NCI-H2029 treated with DMSO at 0.1 percent for 48 hours (cell line): Measurements from ENCODE around the gene BPIFB1.

Source experiments
- DNase-seq: peaks from one replicate; lab custom pipeline; 2025; lab: John Stamatoyannopoulos, UW

Gene BPIFB1

GRCh38 chr20:33273117-33273851 is 9.7 kb upstream of the BPIFB1 start:
- no peak for DNase-seq

GRCh38 chr20:33275215-33275614 is 7.8 kb upstream of the BPIFB1 start:
- DNase-seq = no peak

GRCh38 chr20:33275871-33276270 is 7.1 kb upstream of the BPIFB1 start:
- no peak for DNase-seq

- DNase-seq = no peak
Measured at GRCh38 chr20:33276303-33277113, 6.5 kb upstream of the BPIFB1 start.

GRCh38 chr20:33277471-33278441 is 5.3 kb upstream of the BPIFB1 start:
- no peak for DNase-seq

- DNase-seq = no peak
Measured at GRCh38 chr20:33278700-33279099, 4.3 kb upstream of the BPIFB1 start.

DNA sequence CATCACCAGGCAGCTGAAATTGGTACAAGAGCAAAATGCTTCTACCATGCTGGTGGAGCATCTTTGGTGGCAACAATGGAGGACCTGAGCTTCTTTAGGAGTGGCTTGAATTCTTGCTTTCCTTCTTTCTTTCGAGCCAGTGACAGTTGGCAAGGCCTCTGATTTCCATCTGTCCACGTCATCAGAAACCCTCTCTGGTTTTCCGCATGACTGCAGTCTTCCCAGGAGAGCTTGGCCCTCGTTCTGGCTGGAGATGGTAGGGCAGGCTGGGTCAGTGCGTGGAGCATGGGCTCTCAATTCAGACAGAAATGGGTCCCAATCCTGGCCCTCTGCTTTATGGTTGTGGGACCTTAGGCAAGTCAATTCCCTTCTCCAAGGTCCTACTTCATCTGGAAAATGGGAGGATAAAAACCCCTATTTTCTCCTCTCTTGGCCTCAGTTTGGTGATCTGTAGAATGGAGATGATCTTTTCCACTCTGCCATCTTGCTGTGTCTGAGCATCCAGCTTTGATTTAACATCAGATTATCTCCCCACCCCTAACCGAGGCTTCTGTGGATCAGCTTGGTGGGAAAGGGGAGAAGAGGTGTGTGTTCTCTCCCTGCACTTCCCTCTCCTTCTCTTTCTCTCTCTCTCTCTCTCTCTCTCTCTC is 3.6 kb upstream of the BPIFB1 start:
- DNase-seq = no peak

DNA sequence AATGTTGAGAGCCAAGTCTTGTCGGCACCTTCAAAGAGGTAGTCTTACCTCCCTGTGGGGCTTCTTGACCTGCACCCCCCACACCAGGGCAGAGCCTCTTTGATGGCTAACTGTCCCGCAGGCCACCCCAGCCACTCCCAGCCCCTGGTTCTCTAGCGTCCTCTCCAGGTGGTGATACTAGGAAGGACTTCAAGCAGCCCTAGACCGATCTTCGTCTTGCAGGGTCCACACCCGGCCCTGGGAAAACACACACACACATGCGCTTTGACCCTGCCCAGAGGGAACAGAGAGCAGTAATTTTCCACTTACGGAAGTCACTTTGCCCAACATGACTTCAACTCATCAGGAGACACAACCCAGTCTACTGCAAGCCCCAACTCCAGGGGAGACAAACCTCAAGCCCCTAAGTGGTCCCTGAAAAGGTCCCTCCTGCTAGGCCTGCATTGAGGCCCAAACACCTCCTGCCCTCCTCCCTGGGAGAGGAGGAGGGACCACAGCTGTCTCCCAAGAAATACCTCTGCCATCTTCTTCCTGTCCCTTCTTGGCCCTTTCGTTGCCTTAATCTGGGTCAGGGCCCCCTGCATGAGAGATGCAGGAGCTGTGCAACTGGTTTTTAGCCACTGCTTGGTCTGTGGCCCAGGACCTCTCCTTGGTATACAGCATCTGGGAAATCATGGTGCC is 2.9 kb upstream of the BPIFB1 start:
- no peak for DNase-seq

DNA sequence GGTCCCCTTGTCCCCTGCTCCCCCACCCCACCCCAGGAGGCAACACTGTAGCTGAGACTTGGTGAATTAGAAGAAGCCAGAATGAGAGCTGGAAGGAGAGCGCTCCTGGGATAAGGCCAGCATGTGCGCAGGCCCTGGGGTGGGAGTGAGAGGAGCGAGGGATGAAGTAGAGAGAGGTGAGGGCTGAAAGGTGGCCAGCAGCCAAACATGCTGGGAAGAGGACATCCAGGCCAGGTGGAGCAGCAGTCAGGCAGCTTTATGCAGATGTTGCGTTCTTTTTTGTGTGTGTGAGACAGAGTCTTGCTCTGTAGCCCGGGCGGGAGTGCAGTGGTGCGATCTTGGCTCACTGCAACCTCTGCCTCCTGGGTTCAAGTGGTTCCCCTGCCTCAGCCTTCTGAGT is 2.2 kb upstream of the BPIFB1 start:
- DNase-seq = peak; percentile 44

GRCh38 chr20:33281550-33282146 is 1.4 kb upstream of the BPIFB1 start:
- peak; percentile 39 for DNase-seq

DNA sequence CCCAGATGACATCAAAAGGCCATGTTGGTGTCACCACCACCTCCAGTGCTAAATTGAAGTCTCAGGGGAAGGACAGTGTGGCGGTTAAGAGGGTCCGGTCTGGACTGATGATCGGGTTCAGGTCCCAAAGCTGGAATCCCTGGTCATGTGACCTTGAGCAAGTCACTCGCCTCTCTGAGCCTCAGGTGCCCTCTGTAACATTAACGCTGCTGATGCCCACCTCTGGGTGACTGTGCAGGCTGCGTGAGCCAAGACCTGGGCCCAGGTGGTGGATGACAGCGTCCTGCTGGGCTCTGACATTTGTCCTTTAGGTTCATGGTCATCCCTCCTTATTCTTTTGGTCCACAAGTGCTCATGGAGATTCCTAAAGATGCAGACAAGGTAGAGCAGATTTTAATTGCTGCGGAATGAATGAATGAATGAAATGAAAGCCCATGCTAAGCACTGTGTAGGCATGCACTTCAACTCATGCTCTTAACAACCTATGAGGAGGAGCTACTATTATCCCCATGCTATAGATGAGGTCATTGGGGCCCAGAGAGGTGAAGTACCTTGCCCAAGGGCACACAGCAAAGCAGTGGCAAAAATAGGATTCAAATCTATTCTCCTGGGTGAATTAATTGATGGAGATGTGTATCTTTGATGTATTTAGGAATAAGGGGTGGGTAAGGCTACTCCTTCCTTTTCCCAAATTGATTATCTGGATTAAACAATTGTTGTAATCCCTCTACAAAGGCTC is 649 bp upstream of the BPIFB1 start:
- DNase-seq = no peak

- no peak for DNase-seq
Measured at GRCh38 chr20:33284284-33284683, 1.3 kb downstream of the BPIFB1 start.

GRCh38 chr20:33284937-33285336 is 1.9 kb downstream of the BPIFB1 start:
- no peak for DNase-seq

DNA sequence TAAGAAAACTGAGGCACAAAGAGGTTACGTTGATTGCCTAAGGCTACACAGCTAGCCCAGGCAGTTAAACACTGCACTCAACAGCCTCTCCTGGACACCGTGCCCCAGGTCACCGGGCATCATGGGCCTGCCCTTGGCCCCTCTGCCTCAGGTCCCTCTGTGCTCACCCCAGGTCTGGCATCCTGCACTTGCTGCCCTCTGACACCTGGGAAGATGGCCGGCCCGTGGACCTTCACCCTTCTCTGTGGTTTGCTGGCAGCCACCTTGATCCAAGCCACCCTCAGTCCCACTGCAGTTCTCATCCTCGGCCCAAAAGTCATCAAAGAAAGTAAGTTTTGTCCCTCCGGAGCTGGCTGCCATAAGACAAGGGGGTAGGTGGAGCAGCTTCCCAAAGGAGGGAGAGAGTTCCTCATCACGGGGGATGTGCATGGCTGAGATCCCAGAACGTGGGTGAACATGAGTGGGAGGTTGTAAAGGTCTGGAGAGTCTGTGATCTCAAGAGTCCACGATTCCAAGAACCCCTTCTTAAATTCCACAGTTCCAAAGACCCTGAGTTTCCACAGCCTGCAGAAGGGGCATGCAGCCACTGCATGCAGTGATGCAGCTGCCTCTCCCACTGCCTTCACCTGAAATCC is 3.0 kb downstream of the BPIFB1 start:
- no peak for DNase-seq

DNA sequence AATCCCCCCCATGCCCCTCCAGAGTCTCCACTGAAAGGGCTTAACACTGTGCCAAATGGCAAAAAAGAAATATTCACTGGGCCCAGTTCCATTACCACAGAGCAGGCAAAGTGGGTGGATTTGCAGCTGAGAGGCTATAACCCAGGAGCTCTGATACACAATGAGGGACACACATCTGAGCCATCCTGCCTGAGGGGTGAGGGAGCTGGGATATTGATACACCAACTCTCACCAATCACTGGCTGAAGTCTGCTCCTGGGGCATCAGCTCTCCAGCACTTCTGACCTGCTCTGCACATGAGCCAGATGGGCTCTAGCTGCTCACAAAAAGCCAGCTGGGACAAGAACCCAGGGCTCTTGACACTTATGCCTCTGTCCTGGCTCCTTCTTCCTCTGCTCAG is 4.9 kb downstream of the BPIFB1 start:
- DNase-seq = no peak

- no peak for DNase-seq
Measured at GRCh38 chr20:33290852-33291251, 7.8 kb downstream of the BPIFB1 start.

GRCh38 chr20:33291416-33291815 is 8.4 kb downstream of the BPIFB1 start:
- DNase-seq = no peak

DNA sequence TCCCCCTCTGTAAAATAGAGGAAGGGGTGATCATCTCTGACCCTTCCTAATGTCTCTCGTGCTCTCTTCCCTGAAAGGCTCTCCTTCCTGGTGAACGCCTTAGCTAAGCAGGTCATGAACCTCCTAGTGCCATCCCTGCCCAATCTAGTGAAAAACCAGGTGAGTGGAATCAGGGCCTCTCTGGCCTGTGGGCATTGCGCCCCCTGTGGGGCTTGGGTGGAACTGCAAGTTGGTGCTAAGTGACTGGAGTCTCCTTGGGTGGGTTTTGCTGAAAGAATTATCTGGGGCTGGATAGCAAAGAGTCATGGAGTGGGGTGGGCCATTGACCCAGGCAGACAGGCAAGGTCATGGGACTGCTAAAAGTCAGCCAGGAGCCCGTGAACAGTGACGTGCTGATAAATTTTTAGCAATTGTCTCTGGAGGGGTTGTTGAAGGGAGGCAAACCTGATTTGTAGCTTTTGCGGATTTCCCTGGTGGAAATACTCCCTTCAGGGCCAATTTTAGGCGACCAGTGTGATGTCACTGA is 8.9 kb downstream of the BPIFB1 start:
- peak; percentile 29 for DNase-seq

DNA sequence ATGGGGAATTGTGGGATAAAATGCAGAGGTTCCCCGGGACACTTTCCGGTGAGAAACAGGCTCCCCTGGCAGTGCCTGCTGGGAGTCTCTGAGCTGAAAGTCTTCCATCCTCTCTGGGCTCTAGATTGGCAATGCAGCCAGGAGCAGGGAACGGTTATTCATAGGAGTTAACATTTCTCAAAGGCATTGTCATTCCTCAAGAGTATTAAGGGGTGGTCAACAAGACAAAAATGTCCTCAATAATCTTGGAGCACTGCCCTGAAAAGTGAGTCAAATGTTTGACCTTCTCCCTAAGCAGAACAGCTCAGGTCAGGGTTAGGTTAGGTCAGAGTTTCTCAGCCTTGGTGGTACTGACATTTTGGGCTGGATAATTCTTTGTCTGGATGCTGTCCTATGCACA is 13.2 kb downstream of the BPIFB1 start:
- no peak for DNase-seq
